GM18499 (cell line): Measurements from ENCODE around the gene ARMH4.

Experiments
- ATAC-seq: cut with Tn5 transposase; IDR thresholded peaks from one replicate; pipeline ENCODE4 v1.9.1; 2021; ENCODE audit warnings: moderate number of reproducible peaks; ENCODE audit not compliant: insufficient read depth, unreplicated experiment

Gene ARMH4

DNA sequence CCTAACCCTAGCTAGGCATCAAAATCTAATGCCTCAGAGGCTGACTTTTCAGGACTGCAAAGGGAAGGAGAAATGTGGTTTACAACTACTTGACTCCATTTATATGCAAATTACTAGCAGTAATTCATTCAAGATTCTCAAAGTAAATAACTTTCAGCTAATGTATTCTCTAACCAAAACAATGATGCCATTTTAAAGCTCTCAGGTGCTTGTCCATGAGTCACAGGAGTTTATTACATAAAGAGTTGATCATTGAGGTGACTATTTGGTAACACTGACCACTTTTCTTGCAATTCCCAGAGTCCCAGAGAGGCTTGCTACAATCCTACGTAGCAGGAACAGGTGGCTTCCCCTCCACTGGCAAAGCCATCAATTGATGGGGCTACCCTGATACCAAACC is 177.1 kb downstream of the ARMH4 start:
- no peak for ATAC-seq

DNA sequence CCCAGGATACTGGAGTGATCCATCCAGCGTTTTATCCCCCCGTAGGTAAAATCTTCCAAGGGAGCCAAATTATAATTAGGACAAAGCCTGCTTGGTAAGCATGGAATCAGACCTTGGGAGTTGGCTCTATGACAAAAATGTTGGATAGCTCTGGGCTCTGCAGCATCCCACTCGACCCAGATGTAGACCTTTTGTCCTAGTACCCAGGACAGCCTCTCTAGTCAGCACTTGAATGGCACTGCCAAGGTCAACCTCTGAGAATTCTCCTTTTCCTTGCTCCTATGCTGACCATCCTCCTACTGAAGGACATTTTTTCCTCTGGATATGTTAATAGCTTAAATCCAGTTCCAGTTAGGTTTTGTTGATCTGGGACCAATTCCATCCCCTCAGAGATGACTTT is 181.4 kb downstream of the ARMH4 start:
- ATAC-seq, result no peak

DNA sequence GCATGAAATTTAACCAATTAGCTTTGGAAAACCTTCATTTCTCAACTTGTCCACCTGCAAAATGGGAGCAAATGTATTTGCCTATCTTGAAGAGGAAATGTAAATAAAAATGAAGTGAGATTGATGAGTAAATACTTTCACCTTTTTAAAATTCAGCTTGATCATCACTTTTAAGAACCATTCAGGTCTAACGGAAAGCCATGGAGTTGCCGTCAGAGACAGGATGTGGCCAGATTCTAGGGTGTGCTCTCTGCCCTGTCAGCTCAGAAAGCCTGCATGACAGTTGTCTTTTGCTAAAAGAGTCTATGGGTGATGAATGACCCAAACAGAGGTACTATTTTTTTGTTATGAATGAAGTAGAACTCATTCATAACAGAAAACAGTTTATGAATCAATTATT is 181.8 kb downstream of the ARMH4 start:
- ATAC-seq, result no peak

DNA sequence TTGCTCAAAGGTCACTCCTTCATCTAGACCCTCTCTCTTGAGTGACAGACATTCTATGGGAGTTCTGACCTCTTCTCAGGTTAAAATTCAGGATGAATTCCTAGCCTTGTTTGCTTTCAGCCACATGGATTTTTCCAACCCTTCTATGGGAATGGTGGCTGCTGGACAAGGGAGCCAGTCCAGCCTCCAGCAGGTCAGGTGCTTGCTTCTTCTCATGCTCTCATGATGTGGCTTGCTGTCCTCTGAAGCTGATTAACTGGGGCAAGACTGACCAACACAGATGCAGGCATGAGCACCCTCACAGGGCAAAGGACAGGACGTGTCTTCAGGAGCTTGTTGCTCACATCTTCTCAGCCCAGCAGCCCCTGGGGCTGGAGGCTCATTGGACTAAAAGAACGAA is 188.9 kb downstream of the ARMH4 start:
- no peak for ATAC-seq

DNA sequence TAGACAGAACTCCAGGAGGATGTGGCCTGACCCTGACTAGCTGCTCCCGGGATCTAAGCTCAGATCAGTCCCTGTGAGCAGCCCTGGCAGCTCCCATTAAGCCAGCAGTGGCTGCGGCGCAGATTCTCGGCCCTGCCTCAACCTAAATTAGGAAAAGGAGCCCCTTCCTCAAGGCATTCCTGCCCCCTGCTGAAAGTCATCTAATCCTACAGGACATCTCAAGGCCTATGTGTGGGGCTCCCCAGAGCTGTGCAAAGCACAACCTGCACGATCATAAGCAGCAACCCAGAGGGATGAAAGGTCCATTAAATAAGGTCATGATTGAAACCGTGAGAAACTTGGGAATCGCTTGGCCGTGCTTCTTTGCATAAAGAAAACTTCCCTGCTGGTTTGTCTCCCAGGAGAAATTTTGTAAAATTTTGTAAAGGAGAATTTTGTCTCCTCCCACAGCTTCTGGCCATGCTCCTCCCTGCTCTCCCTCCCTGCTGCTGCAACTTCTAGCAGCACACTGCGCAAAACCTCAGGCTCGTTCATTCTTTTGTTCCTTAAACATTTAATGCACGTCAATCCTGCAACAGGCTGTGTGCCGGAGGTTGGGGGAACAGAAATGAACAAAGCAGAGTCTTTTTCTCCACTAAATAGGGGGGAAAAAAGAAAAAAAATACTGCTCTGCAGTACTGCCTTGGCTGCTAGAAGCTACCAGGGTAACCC is 189.5 kb downstream of the ARMH4 start:
- ATAC-seq, result no peak

DNA sequence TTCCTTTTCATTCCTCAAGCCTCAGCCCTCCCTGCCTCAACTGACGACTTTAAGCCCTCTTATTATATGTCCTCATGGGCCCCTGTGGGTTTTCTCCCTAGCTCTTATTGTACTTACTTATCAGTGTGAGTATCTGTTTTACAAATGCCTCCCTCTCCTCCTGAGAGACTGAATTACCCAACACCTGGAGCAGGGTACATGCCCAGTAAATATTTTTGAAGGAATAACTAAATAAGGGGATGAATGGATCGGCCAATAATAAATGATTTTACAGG is 190.3 kb downstream of the ARMH4 start:
- no peak for ATAC-seq

DNA sequence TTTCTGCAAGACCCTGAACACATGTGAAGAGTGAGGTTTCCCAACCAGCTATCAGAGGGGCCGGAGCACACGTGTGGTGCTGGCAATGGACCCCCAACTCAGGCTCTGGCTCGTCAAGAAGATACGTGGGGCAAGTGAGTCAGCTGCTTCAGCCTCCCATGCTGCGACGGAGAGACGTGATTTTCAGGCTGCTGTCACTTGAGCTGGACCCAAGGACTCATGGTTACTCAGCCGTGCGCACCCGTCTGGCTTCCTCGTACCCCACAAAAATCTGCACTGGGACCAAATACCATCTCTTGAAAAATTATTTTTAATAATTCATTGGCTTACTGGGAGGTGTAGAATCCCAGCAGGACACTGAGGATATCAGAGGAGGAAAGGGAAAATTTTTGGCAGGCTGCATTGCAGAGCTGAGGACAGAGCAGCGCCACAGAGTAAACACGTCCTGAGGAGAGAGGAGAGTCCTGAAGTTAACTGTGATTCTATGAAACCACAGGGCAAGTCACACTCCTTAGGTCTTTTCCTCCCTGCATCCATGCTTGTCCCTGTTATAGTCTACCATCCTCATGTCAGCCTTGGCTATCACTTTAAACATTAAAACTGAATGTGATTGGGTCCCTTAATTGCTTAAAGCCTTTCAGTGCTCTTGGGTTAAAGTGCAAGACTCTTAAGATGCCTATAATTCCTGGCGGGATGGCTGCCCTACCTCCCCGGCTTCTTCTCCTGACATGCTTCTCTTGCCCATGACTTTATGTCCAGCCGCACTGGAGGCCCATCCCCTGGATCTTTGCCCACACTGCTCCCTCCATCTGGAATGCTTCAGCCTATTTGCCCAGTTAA is 190.8 kb downstream of the ARMH4 start:
- ATAC-seq, result no peak

DNA sequence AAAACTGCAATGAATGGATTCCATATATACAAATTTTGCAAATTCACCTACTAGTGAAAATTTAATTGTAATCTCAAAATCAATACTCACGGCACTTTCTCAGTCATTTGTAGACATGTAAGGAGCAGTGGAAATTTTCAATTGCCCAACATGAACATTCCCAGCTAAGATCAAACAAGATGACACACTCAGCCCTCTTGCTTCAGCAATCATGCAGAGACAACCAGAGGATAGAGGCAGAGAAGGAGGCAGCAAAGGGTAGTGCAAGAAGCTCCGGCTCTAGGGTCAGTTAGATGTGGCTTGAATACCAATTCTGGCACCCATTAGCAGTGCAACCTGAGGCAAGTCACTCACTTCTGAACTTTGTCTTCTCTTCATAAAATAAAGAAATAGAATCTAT is 194.6 kb downstream of the ARMH4 start:
- no peak for ATAC-seq
